HepG2 (cell line): Measurements from ENCODE around the gene CD300LF. TPM values are rescaled to one million over a fixed set of nuclear protein-coding genes. Genes with fewer than 3 reads are reported as not detected.
A peak's percentile ranks its signal among the peaks of the same experiment; 100 is the strongest.

ENCODE experiments used
- ARNT2 ChIP-seq: sonication (generic); formaldehyde crosslinking; IDR thresholded peaks from 2 replicates; pipeline ENCODE4 v1.8.0; 2022; ENCODE audit warnings: mild to moderate bottlenecking, low read depth, missing genetic modification reagents, moderate library complexity
- GATA4 ChIP-seq: sonication (generic); IDR thresholded peaks from 2 replicates; pipeline ENCODE4 v1.6.1; 2016; ENCODE audit warnings: antibody characterized with exemption, low read depth, borderline replicate concordance
- JDP2 ChIP-seq: sonication (generic); formaldehyde crosslinking; IDR thresholded peaks from 2 replicates; pipeline ENCODE4 v1.8.1; 2022; ENCODE audit warnings: missing genetic modification reagents, borderline replicate concordance
- KDM1A ChIP-seq: IDR thresholded peaks from 2 replicates; pipeline ENCODE4 v1.6.1; 2016; ENCODE audit warnings: missing compliant biosample characterization
- KDM5A ChIP-seq: fragments of 200-600 bp; sonication (generic); IDR thresholded peaks from 2 replicates; pipeline ENCODE4 v1.7.0; 2018; ENCODE audit warnings: antibody characterized with exemption, mild to moderate bottlenecking, low read length, borderline replicate concordance
- MAFF ChIP-seq: IDR thresholded peaks from 2 replicates; pipeline ENCODE4 v1.6.1; 2011; ENCODE audit warnings: low read depth, low read length, improper control_type of control experiment
- NFATC3 ChIP-seq: sonication (generic); formaldehyde crosslinking; IDR thresholded peaks from 2 replicates; pipeline ENCODE4 v1.5.1; 2020; ENCODE audit warnings: mild to moderate bottlenecking, missing genetic modification reagents
- NFE2L1 ChIP-seq: sonication (generic); formaldehyde crosslinking; IDR thresholded peaks from 2 replicates; pipeline ENCODE4 v1.4.0; 2020; ENCODE audit warnings: missing genetic modification reagents, mild to moderate bottlenecking, borderline replicate concordance
- NFIB ChIP-seq: sonication (generic); formaldehyde crosslinking; IDR thresholded peaks from 2 replicates; pipeline ENCODE4 v1.9.0; 2021; ENCODE audit warnings: missing genetic modification reagents, mild to moderate bottlenecking, borderline replicate concordance
- NFRKB ChIP-seq: fragments of 450-650 bp; IDR thresholded peaks from 2 replicates; pipeline ENCODE4 v1.6.1; 2017
- NR1H2 ChIP-seq: sonication (generic); formaldehyde crosslinking; IDR thresholded peaks from 2 replicates; pipeline ENCODE4 v1.8.1; 2022; ENCODE audit warnings: low read depth, missing genetic modification reagents, borderline replicate concordance
- POGZ ChIP-seq: sonication (generic); formaldehyde crosslinking; IDR thresholded peaks from 2 replicates; pipeline ENCODE4 v1.4.0; 2020; ENCODE audit warnings: mild to moderate bottlenecking, missing genetic modification reagents
- RAD21 ChIP-seq: fragments of 450-650 bp; formaldehyde crosslinking; IDR thresholded peaks from 2 replicates; pipeline ENCODE4 v1.5.0; 2020; ENCODE audit warnings: mild to moderate bottlenecking
- SAFB2 ChIP-seq: sonication (generic); formaldehyde crosslinking; IDR thresholded peaks from 2 replicates; pipeline ENCODE4 v1.5.1; 2020; ENCODE audit warnings: missing genetic modification reagents, low read depth, mild to moderate bottlenecking, borderline replicate concordance
- WIZ ChIP-seq: sonication (generic); formaldehyde crosslinking; IDR thresholded peaks from 2 replicates; pipeline ENCODE4 v1.5.1; 2020; ENCODE audit warnings: mild to moderate bottlenecking, missing genetic modification reagents
- ZBTB3 ChIP-seq: sonication (generic); formaldehyde crosslinking; IDR thresholded peaks from 2 replicates; pipeline ENCODE4 v1.4.0; 2020; ENCODE audit warnings: low read depth, mild to moderate bottlenecking, moderate library complexity, missing genetic modification reagents, borderline replicate concordance
- ZFP41 ChIP-seq: sonication (generic); formaldehyde crosslinking; IDR thresholded peaks from 2 replicates; pipeline ENCODE4 v1.4.0; 2020; ENCODE audit warnings: mild to moderate bottlenecking, missing genetic modification reagents, borderline replicate concordance
- ZFX ChIP-seq: sonication (generic); formaldehyde crosslinking; IDR thresholded peaks from 2 replicates; pipeline ENCODE4 v1.4.0; 2020; ENCODE audit warnings: mild to moderate bottlenecking, low read depth, missing genetic modification reagents, moderate library complexity
- ZNF10 ChIP-seq: sonication (generic); formaldehyde crosslinking; IDR thresholded peaks from 2 replicates; pipeline ENCODE4 v1.4.0; 2020; ENCODE audit warnings: mild to moderate bottlenecking, low read depth, missing genetic modification reagents, borderline replicate concordance
- ZNF251 ChIP-seq: sonication (generic); formaldehyde crosslinking; IDR thresholded peaks from 2 replicates; pipeline ENCODE4 v1.9.0; 2021; ENCODE audit warnings: mild to moderate bottlenecking, missing genetic modification reagents
- ZNF3 ChIP-seq: IDR thresholded peaks from 2 replicates; pipeline ENCODE4 v1.7.0; 2017; ENCODE audit warnings: inconsistent platforms
- ZNF431 ChIP-seq: sonication (generic); formaldehyde crosslinking; IDR thresholded peaks from 2 replicates; pipeline ENCODE4 v1.9.0; 2022; ENCODE audit warnings: missing genetic modification reagents, low read depth, mild to moderate bottlenecking, borderline replicate concordance
- ZNF460 ChIP-seq: sonication (generic); formaldehyde crosslinking; IDR thresholded peaks from 2 replicates; pipeline ENCODE4 v1.5.1; 2020; ENCODE audit warnings: missing genetic modification reagents, mild to moderate bottlenecking, borderline replicate concordance
- ZNF589 ChIP-seq: sonication (generic); formaldehyde crosslinking; conservative IDR thresholded peaks from 2 replicates; pipeline ENCODE4 v1.8.0; 2022; ENCODE audit warnings: mild to moderate bottlenecking, moderate library complexity, missing genetic modification reagents
- ZNF615 ChIP-seq: sonication (generic); formaldehyde crosslinking; IDR thresholded peaks from 2 replicates; pipeline ENCODE4 v1.5.0; 2020; ENCODE audit warnings: mild to moderate bottlenecking, missing genetic modification reagents, borderline replicate concordance
- ZNF616 ChIP-seq: sonication (generic); formaldehyde crosslinking; IDR thresholded peaks from 2 replicates; pipeline ENCODE4 v1.5.0; 2020; ENCODE audit warnings: low read depth, mild to moderate bottlenecking, missing genetic modification reagents
- ZNF761 ChIP-seq: sonication (generic); formaldehyde crosslinking; conservative IDR thresholded peaks from 2 replicates; pipeline ENCODE4 v1.4.0; 2020; ENCODE audit warnings: mild to moderate bottlenecking, missing genetic modification reagents
- ZNF781 ChIP-seq: sonication (generic); formaldehyde crosslinking; IDR thresholded peaks from 2 replicates; pipeline ENCODE4 v1.5.1; 2020; ENCODE audit warnings: borderline replicate concordance, mild to moderate bottlenecking, missing genetic modification reagents; ENCODE audit errors: not compliant biosample characterization
- ZNF878 ChIP-seq: sonication (generic); formaldehyde crosslinking; IDR thresholded peaks from 2 replicates; pipeline ENCODE4 v1.8.1; 2023; ENCODE audit warnings: mild to moderate bottlenecking, missing genetic modification reagents, moderate library complexity
- polyA plus RNA-seq, 8 experiments: library from polyadenylated mRNA; depleted of rRNA in 3 of 8; stranded (reverse) in 7 of 8; unstranded in 1 of 8; fragments of >200 nt; fragmentation: Illumina TruSeq in 4 of 8; extraction: Trizol in 4 of 8; gene quantifications; 2 replicates each; pipeline versions ENCODE4 v1.2.1 to v1.2.3, GENCODE V29; 2011 to 2016; ENCODE audit warnings: low read depth in 4 of 8, missing spikeins in 1 of 8, mixed read lengths in 1 of 8; ENCODE audit not compliant: insufficient read depth in 1 of 8
- total RNA-seq, 5 experiments: library from RNA; depleted of rRNA; stranded (reverse); fragments of >200 nt; fragmentation: Illumina TruSeq; extraction: Trizol; gene quantifications; 2 replicates each; pipeline ENCODE4 v1.2.3, GENCODE V29; 2016; ENCODE audit warnings: low read depth in 1 of 5
- TF ChIP-seq, protein P1 (sequence below): IDR thresholded peaks from 2 replicates; pipeline ENCODE4 v1.6.1; 2016; ENCODE audit warnings: low read depth, borderline replicate concordance
- TF ChIP-seq, protein P2 (sequence below): sonication (generic); formaldehyde crosslinking; IDR thresholded peaks from 2 replicates; pipeline ENCODE4 v1.5.1; 2020; ENCODE audit warnings: mild to moderate bottlenecking, missing genetic modification reagents, moderate library complexity

CD300LF gene
- total and polyA plus RNA-seq, 2 of the 13 experiments (the other 11 are each of a cell fraction or from before 2014, with no cell fraction given) = not detected

DNA sequence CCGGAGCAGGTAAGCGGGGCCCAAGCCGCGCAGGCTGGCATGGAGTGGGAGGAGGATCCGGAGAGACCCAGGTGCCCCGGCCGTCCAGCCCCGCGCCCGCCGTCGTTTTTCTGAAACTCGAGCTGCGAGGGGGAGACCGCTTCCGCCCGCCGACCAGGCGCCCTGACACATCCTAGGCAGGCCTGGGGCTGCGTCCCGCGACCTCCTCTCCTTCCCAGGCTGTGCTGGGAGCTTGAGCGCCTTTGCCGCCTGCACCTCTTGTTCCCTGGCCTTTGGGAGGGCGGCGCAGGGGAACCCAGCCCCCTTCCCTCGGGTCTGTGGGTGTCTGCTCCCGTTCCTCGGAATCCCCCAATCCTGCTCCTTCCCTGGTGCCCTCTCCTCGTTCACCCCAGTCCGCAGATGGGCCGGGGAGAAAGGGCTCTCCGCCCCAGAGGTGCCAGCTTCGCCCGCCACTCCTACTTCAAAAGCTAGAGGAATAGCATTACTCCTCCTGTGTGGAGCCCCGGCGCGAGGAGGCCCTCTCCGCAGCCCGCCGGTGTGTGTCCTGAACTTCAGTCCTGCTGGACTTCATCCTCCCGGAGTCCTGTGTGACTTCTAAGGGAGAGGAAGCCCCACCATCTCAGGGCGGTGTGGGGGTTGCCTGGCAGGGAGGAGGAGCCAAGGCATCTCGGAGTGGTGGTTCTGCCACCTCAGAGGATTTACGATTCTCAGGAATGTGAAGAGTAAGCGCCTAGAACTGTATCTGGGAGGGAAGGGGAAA lies 36.7 kb upstream of the CD300LF start (continued):
- TF ChIP-seq ZFX (CRISPR knock-in tag) (0 out of 2 replicates have a peak, but pooled peaks have one; percentile 13), JDP2 (CRISPR knock-in tag) (no peak; the same call in 1 of the 2 replicates), NFIB (CRISPR knock-in tag) (no peak), ZNF615 (CRISPR knock-in tag) (no peak), ZFP41 (CRISPR knock-in tag) (no peak), ZNF3 (no peak), KDM1A (CRISPR knock-in tag) (no peak), ARNT2 (CRISPR knock-in tag) (no peak), MAFF (no peak), GATA4 (no peak), ZNF781 (CRISPR knock-in tag) (no peak), NR1H2 (CRISPR knock-in tag) (no peak; the same call in 1 of the 2 replicates), ZNF251 (CRISPR knock-in tag) (0 out of 2 replicates have a peak, but pooled peaks have one; percentile 18), NFRKB (no peak), POGZ (CRISPR knock-in tag) (no peak), RAD21 (no peak), ZNF761 (CRISPR knock-in tag) (peak; percentile 85), ZBTB3 (CRISPR knock-in tag) (no peak), ZNF460 (CRISPR knock-in tag) (no peak), KDM5A (peak; percentile 46), ZNF10 (CRISPR knock-in tag) (no peak), ZNF878 (CRISPR knock-in tag) (no peak), ZNF616 (CRISPR knock-in tag) (peak; percentile 4; the same call in 1 of the 2 replicates), NFATC3 (no peak), ZNF431 (CRISPR knock-in tag) (0 out of 2 replicates have a peak, but pooled peaks have one; percentile 40), NFE2L1 (CRISPR knock-in tag) (no peak), WIZ (CRISPR knock-in tag) (no peak; the same call in 1 of the 2 replicates), ZNF589 (CRISPR knock-in tag) (no peak), SAFB2 (CRISPR knock-in tag) (no peak)
- TF ChIP-seq, protein P1, sequence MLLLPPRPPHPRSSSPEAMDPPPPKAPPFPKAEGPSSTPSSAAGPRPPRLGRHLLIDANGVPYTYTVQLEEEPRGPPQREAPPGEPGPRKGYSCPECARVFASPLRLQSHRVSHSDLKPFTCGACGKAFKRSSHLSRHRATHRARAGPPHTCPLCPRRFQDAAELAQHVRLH (CRISPR knock-in tag) = no peak
- TF ChIP-seq, protein P2, sequence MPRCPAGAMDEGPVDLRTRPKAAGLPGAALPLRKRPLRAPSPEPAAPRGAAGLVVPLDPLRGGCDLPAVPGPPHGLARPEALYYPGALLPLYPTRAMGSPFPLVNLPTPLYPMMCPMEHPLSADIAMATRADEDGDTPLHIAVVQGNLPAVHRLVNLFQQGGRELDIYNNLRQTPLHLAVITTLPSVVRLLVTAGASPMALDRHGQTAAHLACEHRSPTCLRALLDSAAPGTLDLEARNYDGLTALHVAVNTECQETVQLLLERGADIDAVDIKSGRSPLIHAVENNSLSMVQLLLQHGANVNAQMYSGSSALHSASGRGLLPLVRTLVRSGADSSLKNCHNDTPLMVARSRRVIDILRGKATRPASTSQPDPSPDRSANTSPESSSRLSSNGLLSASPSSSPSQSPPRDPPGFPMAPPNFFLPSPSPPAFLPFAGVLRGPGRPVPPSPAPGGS (CRISPR knock-in tag) = no peak
